WTC11 (cell line): ENCODE results near the gene CABCOCO1.

Experiments used
- ATF2 ChIP-seq: sonication (generic); formaldehyde crosslinking; IDR thresholded peaks from 2 replicates; pipeline ENCODE4 v1.8.1; 2022; ENCODE audit warnings: low read depth, missing genetic modification reagents, borderline replicate concordance
- CREB1 ChIP-seq: sonication (generic); formaldehyde crosslinking; IDR thresholded peaks from 2 replicates; pipeline ENCODE4 v1.8.0; 2023; ENCODE audit warnings: mild to moderate bottlenecking, missing genetic modification reagents
- CTCF ChIP-seq: fragments of 200-600 bp; IDR thresholded peaks from 2 replicates; pipeline ENCODE4 v1.8.0; 2022; ENCODE audit warnings: antibody characterized with exemption
- E2F4 ChIP-seq: sonication (generic); formaldehyde crosslinking; IDR thresholded peaks from 2 replicates; pipeline ENCODE4 v1.8.1; 2022; ENCODE audit warnings: low read depth, mild to moderate bottlenecking, moderate library complexity, missing genetic modification reagents, borderline replicate concordance
- NFATC4 ChIP-seq: fragments of 250-450 bp; sonication (Bioruptor Pico); IDR thresholded peaks from 2 replicates; pipeline ENCODE4 v1.9.0; 2021; ENCODE audit warnings: mild to moderate bottlenecking
- SP1 ChIP-seq: sonication (generic); formaldehyde crosslinking; conservative IDR thresholded peaks from 2 replicates; pipeline ENCODE4 v1.8.1; 2022; ENCODE audit warnings: missing genetic modification reagents
- TEAD4 ChIP-seq: sonication (generic); formaldehyde crosslinking; IDR thresholded peaks from 2 replicates; pipeline ENCODE4 v1.8.0; 2022; ENCODE audit warnings: mild to moderate bottlenecking, missing genetic modification reagents
- USF2 ChIP-seq: sonication (generic); formaldehyde crosslinking; IDR thresholded peaks from 2 replicates; pipeline ENCODE4 v1.8.1; 2023; ENCODE audit warnings: mild to moderate bottlenecking, missing genetic modification reagents, moderate library complexity
- ZNF121 ChIP-seq: sonication (generic); formaldehyde crosslinking; IDR thresholded peaks from 2 replicates; pipeline ENCODE4 v1.8.0; 2023; ENCODE audit warnings: missing genetic modification reagents
- ZNF219 ChIP-seq: sonication (generic); formaldehyde crosslinking; IDR thresholded peaks from 2 replicates; pipeline ENCODE4 v1.8.0; 2023; ENCODE audit warnings: missing genetic modification reagents, mild to moderate bottlenecking, borderline replicate concordance
- ZNF263 ChIP-seq: sonication (generic); formaldehyde crosslinking; IDR thresholded peaks from 2 replicates; pipeline ENCODE4 v1.8.1; 2022; ENCODE audit warnings: low read depth, mild to moderate bottlenecking, moderate library complexity, missing genetic modification reagents

- no peak for TF ChIP-seq CTCF
- no peak for TF ChIP-seq ZNF219 (CRISPR knock-in tag)
- no peak for TF ChIP-seq USF2 (CRISPR knock-in tag)
- TF ChIP-seq NFATC4 (CRISPR knock-in tag), result no peak
- no peak for TF ChIP-seq ATF2 (CRISPR knock-in tag)
- TF ChIP-seq TEAD4 (CRISPR knock-in tag), result no peak
- no peak for TF ChIP-seq ZNF263 (CRISPR knock-in tag)
- no peak for TF ChIP-seq E2F4
- no peak for TF ChIP-seq ZNF121 (CRISPR knock-in tag)
- TF ChIP-seq CREB1 (CRISPR knock-in tag), result no peak
- TF ChIP-seq SP1 (CRISPR knock-in tag), result no peak
Observed at GRCh38 chr10:61635471-61635870, 27.3 kb upstream of the CABCOCO1 start.
